NCI-H2196 (cell line): ENCODE measurements around the gene RNF212.

Source experiments
- DNase-seq: peaks from one replicate; lab custom pipeline; 2025; ENCODE audit not compliant: unreplicated experiment; lab: John Stamatoyannopoulos, UW

RNF212 gene

DNA sequence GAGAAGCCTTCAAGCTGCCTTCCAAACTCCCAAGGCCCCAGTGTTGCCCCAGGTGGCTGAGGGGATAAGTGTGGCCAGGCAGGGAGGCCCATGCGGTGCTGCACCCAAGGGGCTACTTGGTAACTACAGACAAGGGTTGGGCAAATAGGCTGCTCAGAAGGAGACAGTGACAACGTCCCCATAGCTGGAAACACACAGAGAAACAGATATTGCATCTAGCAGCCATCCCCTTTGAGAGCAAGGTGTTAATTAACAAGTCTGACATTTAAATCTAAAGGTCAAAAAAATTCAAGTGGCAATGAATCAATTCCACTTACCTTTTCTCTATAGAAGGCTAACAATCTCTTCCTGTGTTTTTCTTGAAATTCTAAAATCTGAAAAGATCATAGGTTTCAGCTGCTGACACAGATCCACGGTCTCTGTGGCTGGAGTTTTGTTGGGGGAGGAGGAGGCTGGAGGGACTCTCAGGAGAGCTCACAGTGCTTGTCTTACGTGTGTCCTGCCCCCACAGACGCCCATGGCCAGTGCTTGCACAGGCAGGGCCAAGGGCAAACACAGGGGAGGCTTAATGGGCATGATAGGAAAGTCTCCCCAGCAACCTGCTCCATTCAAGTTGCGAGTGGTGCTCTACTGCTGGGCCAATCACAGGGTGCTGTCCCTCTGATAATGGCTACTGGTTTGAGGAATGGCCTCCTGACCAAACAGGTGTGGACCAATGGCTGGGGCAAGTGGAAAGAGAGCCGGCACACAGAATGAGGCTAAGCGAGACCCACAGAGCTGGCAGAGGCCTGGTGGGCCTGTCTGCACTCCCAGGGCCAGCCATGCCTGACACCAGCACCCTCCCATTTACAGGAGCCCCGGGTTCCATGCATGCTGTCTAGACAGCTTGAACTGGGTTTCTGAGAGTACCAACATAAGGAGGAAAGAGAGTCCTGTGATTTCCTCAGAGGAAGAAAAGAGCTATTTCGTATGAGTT lies 22.6 kb downstream of the RNF212 start:
- DNase-seq = no peak

DNA sequence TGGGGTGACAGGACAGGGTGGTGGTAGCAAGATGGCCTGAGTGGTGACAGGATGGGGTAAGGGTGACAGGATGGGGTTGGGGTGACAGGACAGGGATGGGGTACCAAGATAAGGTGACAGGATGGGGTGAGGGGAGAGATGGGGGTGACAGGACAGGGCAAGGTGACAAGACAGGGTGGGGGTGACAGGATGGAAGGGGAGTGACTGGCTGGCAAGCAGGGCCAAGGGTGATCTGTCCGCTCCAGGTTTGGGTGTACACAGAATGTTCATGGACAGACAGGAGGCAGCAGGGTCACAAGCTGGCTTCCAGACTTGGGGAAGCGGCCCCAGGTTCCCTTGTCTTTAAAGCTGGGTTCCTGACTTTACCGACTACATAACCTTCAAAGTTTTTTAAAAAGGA lies 23.3 kb downstream of the RNF212 start:
- DNase-seq = no peak

- no peak for DNase-seq
Observed at GRCh38 chr4:1087371-1087770, 26.0 kb downstream of the RNF212 start.

GRCh38 chr4:1086011-1086410 lies 27.4 kb downstream of the RNF212 start:
- no peak for DNase-seq

- DNase-seq = no peak
Observed at GRCh38 chr4:1085404-1085799, 28.0 kb downstream of the RNF212 start.

DNA sequence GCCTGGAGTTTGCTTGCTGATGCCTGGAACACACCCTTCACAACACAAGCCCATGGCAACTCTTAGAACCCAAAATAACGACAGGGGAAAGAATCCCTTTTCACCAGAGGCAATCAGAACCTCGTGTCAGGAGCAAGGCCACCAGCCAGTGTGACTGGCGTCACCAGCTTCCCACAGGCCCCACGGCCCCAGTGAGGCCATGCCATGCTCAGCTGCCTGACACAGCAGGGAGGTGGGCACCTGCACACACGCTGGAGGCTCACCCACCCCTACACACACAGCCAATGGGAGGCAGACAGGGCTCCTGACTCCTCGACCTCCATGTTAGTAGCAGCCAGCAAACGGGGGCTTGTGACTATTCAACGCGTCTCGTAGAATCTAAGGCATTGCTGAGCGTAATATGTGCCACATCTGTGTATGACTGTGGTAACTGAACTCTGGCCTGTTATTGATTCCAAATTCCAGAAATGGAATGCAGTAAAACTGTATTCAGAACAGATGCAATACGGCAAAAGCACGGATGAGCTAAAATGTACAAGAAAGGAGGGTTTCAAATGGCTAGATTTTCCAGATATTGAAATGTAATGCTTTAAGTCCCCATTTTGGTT lies 28.5 kb downstream of the RNF212 start:
- no peak for DNase-seq

- no peak for DNase-seq
Observed at GRCh38 chr4:1084394-1084793, 29.0 kb downstream of the RNF212 start.

- peak; percentile 86 for DNase-seq
Observed at GRCh38 chr4:1082215-1083182, 30.9 kb downstream of the RNF212 start.

GRCh38 chr4:1081689-1082040 lies 31.7 kb downstream of the RNF212 start:
- DNase-seq = no peak

- DNase-seq = no peak
Observed at GRCh38 chr4:1080961-1081688, 32.2 kb downstream of the RNF212 start.

GRCh38 chr4:1080432-1080831 lies 32.9 kb downstream of the RNF212 start:
- no peak for DNase-seq

DNA sequence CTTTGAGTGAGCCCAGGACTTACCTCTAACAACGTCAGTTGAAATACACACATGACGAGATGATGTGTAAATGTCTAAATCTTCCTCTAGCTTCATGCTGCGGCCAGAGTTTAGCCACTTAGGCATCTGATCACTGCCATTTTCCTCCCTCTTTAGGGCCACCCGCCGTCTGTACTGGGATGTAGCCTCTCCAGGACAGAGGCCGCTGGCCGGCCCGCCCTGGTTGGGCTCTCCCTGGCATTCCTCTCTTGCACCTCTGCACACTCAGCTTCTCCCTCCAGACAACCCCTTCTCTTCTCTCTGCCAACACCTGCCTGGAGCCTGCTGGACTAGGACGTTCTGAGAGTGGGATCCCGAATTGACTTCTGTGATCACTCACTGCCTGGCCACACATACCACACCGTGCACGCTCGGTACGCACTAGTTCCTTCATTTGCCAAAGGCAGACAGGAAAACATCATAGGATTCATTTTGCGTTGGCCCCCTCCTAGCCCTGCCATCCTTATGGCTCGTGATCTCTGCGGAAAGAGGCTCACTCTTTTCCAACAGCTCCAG lies 33.6 kb downstream of the RNF212 start:
- no peak for DNase-seq

- no peak for DNase-seq
Observed at GRCh38 chr4:1078490-1078889, 34.9 kb downstream of the RNF212 start.

DNA sequence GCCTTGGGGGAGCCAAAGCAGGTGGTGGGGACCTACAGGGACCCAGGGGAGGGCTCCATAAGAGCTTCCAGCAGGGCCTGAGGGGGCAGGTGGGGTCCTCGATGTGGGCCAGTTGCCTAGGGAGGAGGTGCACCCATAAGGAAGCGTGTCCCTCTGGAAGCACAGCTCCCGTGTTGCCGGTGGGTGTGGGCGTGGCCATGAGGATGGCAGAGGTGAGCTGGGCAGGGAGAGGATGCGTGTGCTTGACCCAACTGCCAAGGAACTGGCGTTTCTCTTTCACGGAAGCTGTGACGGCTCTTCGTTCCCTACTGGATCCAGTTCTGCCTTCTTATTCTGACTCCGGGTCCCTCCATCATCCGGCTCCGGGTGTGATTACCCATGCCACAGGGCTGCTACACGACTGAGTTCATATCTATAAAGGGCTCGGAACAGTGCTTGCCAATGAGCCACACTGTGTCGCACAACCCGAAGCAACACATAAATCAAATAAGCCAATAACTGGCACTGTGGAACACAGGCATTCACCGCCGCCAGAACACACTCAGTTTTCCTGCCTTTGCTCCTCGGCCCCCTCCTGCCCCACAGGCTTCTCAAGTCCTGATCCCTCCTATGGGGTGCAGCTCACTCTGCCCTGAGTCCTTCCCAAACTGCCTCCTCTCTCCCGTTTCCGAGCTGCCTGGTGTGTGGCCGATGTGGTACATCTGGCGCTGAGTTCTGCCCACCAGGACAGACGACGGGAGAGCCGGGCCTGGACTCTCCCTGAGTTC lies 35.5 kb downstream of the RNF212 start:
- DNase-seq = no peak

DNA sequence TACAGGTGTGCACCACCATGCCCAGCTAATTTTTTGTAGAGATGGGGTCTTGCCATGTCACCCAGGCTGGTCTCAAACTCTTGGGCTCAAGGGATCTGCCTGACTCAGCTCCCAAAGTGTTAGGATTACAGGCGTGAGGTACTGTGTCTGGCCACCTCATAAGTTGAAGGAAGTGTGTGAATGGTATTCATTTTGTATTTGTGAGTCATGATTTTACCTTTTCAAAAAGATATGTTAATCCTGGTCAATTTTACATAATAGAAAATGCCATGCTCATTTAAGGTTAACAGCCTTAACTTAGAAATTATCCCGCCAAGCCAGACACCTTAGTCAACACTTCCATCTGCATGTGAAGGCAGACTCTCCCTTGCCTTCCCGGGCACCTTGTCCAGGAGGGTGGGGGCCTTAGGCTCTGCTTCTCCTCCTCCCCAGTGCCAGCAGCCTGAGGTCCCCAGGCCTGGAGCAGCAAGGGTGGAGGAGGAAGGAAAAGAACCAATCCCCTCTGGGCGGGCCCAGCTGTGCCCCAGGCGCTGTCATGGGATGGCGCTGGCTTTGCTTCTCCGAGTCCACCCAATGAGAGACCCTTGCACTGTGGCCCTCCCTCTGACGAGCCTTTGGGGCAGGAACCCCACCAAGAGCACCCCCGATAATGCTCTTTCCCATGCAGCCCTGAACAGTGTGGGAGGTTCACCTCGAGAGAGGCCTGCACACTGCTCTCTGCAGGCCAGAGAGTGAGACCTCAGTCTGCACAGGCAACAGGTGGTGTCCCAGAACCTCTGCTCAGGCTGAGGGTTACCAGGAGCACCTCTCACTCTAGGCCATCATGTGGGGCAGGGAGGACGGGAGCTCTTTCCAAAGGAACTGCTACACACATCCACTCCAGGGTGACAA lies 37.3 kb downstream of the RNF212 start:
- DNase-seq = no peak

- DNase-seq = no peak
Observed at GRCh38 chr4:1075225-1075624, 38.1 kb downstream of the RNF212 start.

DNA sequence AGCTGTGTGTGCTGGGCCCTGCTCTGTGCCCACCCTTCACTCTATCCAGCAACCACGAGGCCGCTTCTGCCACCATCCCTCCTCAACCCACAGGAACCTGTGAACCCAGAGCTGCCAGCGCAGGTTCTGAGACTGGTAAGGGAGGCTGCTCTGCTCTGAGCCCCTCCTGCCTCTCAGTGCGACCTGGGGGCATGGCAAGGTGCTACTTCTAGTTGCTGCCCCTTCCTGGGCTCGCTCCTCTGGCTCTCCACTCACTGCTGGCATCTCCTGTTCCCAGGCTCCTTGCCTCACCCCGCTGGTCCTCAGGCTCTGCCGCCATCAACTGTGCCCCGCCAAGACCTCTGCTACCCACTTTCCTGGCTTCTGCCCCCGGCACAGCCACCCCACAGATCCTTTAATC lies 39.3 kb downstream of the RNF212 start:
- no peak for DNase-seq

GRCh38 chr4:1072830-1073446 lies 40.4 kb downstream of the RNF212 start:
- DNase-seq = no peak
